Caco-2 (cell line): Measurements from ENCODE around the gene CHRDL1. TPM values are rescaled to one million over a fixed set of nuclear protein-coding genes. Genes with fewer than 3 reads are reported as not detected.

Source experiments
- BruUV-seq: library from RNA; stranded (reverse); fragments of 400-500 nt; replicated peaks from 2 replicates; lab custom pipeline; 2021; lab: Mats Ljungman, UMichigan
- CTCF ChIA-PET: fragments of 300-600 bp; sonication (Branson Sonifier 250); formaldehyde crosslinking; loops from one replicate; lab custom pipeline; 2022; ENCODE audit warnings: antibody characterized with exemption; lab: Charles Lee
- POLR2A ChIA-PET: fragments of 300-600 bp; sonication (Branson Sonifier 250); formaldehyde crosslinking; loops from one replicate; lab custom pipeline; 2022; ENCODE audit warnings: antibody characterized with exemption; lab: Charles Lee
- DNase-seq, 2 experiments: peaks; one replicate each; pipeline versions ENCODE4 v3.0.0 to v3.0.0-alpha.2; 2020 to 2022
- H3K27me3 ChIP-seq: replicated peaks from 2 replicates; pipeline ENCODE4 v1.6.0; 2011; ENCODE audit warnings: low read length; ENCODE audit not compliant: control insufficient read depth, insufficient read depth
- H3K36me3 ChIP-seq: 2 replicates; pipeline ENCODE4 v1.5.1; 2011; ENCODE audit warnings: low read length; ENCODE audit not compliant: control insufficient read depth, insufficient read depth
- H3K4me1 ChIP-seq: fragments of 250-450 bp; sonication (Bioruptor Pico); 2 replicates; pipeline ENCODE4 v1.5.1; 2020; ENCODE audit warnings: mild to moderate bottlenecking
- H3K4me3 ChIP-seq: 2 replicates; pipeline ENCODE4 v1.5.1; 2011; ENCODE audit warnings: low read depth, mild to moderate bottlenecking, control low read depth, low read length
- H3K9me3 ChIP-seq: fragments of 250-450 bp; sonication (Bioruptor Pico); 2 replicates; pipeline ENCODE4 v1.5.1; 2020; ENCODE audit warnings: mild to moderate bottlenecking, moderate library complexity
- H3K27ac Mint-ChIP-seq: one replicate; pipeline ENCODE4 v1.8.0; 2022; ENCODE audit warnings: mixed read lengths; ENCODE audit not compliant: unreplicated experiment
- H3K27me3 Mint-ChIP-seq: one replicate; pipeline ENCODE4 v1.8.0; 2022; ENCODE audit warnings: mixed read lengths; ENCODE audit not compliant: insufficient read depth, unreplicated experiment
- H3K36me3 Mint-ChIP-seq: one replicate; pipeline ENCODE4 v1.8.0; 2022; ENCODE audit warnings: mild to moderate bottlenecking, mixed read lengths; ENCODE audit not compliant: insufficient read depth, unreplicated experiment
- H3K4me1 Mint-ChIP-seq: one replicate; pipeline ENCODE4 v1.8.0; 2022; ENCODE audit warnings: low read depth, mixed read lengths; ENCODE audit not compliant: unreplicated experiment
- H3K4me3 Mint-ChIP-seq: one replicate; pipeline ENCODE4 v1.8.0; 2022; ENCODE audit warnings: mild to moderate bottlenecking, moderate library complexity, mixed read lengths; ENCODE audit not compliant: unreplicated experiment
- H3K9me3 Mint-ChIP-seq: one replicate; pipeline ENCODE4 v1.8.0; 2022; ENCODE audit warnings: mixed read lengths; ENCODE audit not compliant: unreplicated experiment
- intact Hi-C: fragments of 100-400 bp; cut with micrococcal nuclease; formaldehyde crosslinking; loops from one replicate; pipeline ENCODE4 v1.10.0; 2022; ENCODE audit not compliant: unreplicated experiment
- total RNA-seq: library from RNA; stranded (reverse); gene quantifications from 2 replicates; pipeline ENCODE4 v1.2.3, GENCODE V29; 2022
- TF ChIP-seq, protein P1 (sequence below), 2 experiments: fragments of 200-600 bp in 1 of 2; IDR thresholded peaks; 1 replicate in 1 of 2; 2 replicates in 1 of 2; pipeline versions ENCODE4 v1.5.1 to v1.8.0; 2011 to 2022; ENCODE audit warnings: antibody characterized with exemption in 1 of 2, control low read depth in 1 of 2, inconsistent platforms in 1 of 2, low read depth in 1 of 2, low read length in 1 of 2, mild to moderate bottlenecking in 1 of 2, moderate library complexity in 1 of 2; ENCODE audit not compliant: insufficient read depth in 1 of 2, severe bottlenecking in 1 of 2, unreplicated experiment in 1 of 2

Gene CHRDL1
- total RNA-seq, 1 experiment from 2014 or later = not detected

DNA sequence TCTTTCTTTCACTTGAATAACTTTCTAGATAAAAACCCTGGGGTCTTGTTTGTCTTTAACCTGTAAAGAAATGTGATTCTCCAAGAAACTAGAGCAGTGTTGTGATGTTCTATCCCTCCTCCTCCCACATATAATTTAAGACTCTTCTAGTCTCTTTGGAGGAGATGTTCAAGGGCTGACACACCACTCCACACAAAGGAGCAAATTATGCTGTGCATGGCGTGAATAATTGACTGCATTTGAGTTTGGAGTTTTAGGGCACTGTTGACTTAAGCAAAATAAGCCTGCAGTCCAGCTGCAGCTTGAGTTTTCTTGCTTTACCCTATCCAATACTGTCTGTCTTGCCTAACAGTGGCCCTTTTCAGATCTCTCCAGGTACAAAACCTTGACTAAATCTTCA, 119.7 kb downstream of the CHRDL1 start:
- POLR2A ChIA-PET = no interaction called here
- no peak for DNase-seq
- no peaks in the 10 kb centered on the region for H3K36me3 Mint-ChIP-seq
- H3K27me3 ChIP-seq = no peaks in the 10 kb centered on the region
- H3K27me3 Mint-ChIP-seq = peaks cover 3% of the 10 kb centered on the region
- TF ChIP-seq, protein P1, sequence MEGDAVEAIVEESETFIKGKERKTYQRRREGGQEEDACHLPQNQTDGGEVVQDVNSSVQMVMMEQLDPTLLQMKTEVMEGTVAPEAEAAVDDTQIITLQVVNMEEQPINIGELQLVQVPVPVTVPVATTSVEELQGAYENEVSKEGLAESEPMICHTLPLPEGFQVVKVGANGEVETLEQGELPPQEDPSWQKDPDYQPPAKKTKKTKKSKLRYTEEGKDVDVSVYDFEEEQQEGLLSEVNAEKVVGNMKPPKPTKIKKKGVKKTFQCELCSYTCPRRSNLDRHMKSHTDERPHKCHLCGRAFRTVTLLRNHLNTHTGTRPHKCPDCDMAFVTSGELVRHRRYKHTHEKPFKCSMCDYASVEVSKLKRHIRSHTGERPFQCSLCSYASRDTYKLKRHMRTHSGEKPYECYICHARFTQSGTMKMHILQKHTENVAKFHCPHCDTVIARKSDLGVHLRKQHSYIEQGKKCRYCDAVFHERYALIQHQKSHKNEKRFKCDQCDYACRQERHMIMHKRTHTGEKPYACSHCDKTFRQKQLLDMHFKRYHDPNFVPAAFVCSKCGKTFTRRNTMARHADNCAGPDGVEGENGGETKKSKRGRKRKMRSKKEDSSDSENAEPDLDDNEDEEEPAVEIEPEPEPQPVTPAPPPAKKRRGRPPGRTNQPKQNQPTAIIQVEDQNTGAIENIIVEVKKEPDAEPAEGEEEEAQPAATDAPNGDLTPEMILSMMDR (IDR thresholded peaks at IDR 0.05; ENCODE audit: insufficient read depth in 1 of 2, low read depth in 1 of 2, low read length in 1 of 2, severe bottlenecking in 1 of 2, unreplicated experiment in 1 of 2) = no peak
- H3K4me1 Mint-ChIP-seq = no peaks in the 10 kb centered on the region
- no peak overlapping the region for H3K27ac Mint-ChIP-seq
- no peaks in the 10 kb centered on the region for H3K36me3 ChIP-seq
- CTCF ChIA-PET = no interaction called here
- no peak overlapping the region for H3K4me3 ChIP-seq
- no peak overlapping the region for H3K4me3 Mint-ChIP-seq
- H3K4me1 ChIP-seq = no peaks in the 10 kb centered on the region
- no peaks in the 10 kb centered on the region for H3K9me3 Mint-ChIP-seq
- intact Hi-C loops = no loop called here
- H3K9me3 ChIP-seq = no peaks in the 10 kb centered on the region
- BruUV-seq = no TSS peak

DNA sequence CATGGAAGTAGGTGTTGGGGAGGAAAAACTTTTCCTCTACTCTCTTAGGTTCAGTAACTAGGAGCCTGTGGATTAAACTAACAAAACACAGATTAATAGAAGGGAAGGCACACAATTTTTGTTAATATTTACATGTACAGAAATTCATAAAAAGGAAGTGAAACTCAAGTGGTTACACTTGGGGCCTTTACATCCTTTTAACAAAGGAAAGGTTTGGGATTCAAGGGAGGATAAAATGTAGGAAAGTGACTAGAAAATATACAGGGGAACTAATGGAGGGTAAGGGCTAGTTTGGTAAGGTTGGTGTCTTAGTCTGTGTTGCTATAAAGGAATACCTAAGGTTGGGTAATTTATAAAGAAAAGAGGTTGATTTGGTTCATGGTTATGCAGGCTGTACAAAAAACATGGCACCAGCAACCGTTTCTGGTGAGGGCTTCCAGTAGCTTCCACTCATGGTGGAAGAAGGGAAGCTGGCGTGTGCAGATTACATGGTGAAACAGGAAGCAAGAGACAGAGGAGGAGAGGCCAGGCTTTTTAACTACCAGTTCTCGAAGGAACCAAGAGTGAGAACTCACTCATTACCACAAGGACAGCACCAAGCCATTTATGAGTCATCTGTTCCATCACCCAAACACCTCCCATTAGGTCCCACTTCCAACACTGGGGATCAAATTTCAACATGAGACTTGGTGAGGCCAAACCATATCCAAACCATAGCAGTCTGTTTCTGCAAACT, 124.4 kb downstream of the CHRDL1 start:
- intact Hi-C loops = no loop called here
- Histone ChIP-seq H3K36me3 (no peaks in the 10 kb centered on the region), H3K4me3 (no peak overlapping the region), H3K27me3 (no peaks in the 10 kb centered on the region), H3K9me3 (no peaks in the 10 kb centered on the region), H3K4me1 (no peaks in the 10 kb centered on the region)
- peaks cover 6% of the 10 kb centered on the region for H3K4me1 Mint-ChIP-seq
- no peaks in the 10 kb centered on the region for H3K27me3 Mint-ChIP-seq
- no peak overlapping the region for H3K4me3 Mint-ChIP-seq
- no peaks in the 10 kb centered on the region for H3K9me3 Mint-ChIP-seq
- TF ChIP-seq, protein P1 (IDR thresholded peaks at IDR 0.05; ENCODE audit: insufficient read depth in 1 of 2, low read depth in 1 of 2, low read length in 1 of 2, severe bottlenecking in 1 of 2, unreplicated experiment in 1 of 2) = no peak
- no peaks in the 10 kb centered on the region for H3K36me3 Mint-ChIP-seq
- ChIA-PET CTCF (no interaction called here), POLR2A (no interaction called here)
- DNase-seq = no peak
- no TSS peak for BruUV-seq
- no peak overlapping the region for H3K27ac Mint-ChIP-seq

DNA sequence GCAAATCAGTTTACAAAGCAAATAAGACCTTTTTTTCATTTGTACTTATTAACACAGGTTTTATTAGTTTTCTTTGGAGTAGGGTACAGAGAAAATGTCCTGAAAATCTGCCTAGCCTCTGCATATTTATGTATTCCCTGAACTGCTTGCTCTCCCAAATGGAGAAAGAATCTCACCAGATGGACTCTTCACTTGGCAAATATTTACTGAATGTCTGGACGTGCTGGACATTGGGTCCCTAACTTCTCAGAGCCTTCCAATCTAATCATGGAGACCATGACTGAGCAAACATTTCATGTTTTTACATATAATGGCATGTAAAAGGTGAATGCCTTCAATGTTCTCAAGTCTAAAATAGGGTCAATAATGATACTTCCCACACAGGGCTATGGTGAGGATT, 126.0 kb downstream of the CHRDL1 start:
- ChIA-PET POLR2A (no interaction called here), CTCF (no interaction called here)
- TF ChIP-seq, protein P1 (IDR thresholded peaks at IDR 0.05; ENCODE audit: insufficient read depth in 1 of 2, low read depth in 1 of 2, low read length in 1 of 2, severe bottlenecking in 1 of 2, unreplicated experiment in 1 of 2) = no peak
- intact Hi-C loops = loop anchor here (5.0 kb wide), 1 partner anchor 178 kb away; no protein-coding TSS in a partner anchor
- Mint-ChIP-seq H3K4me1 (peaks cover 6% of the 10 kb centered on the region), H3K9me3 (no peaks in the 10 kb centered on the region), H3K27ac (no peak overlapping the region), H3K36me3 (no peaks in the 10 kb centered on the region), H3K27me3 (no peaks in the 10 kb centered on the region), H3K4me3 (no peak overlapping the region)
- BruUV-seq = no TSS peak
- Histone ChIP-seq H3K36me3 (no peaks in the 10 kb centered on the region), H3K4me1 (no peaks in the 10 kb centered on the region), H3K27me3 (no peaks in the 10 kb centered on the region), H3K4me3 (no peak overlapping the region), H3K9me3 (no peaks in the 10 kb centered on the region)
- no peak for DNase-seq
